Hematopoietic multipotent progenitor cell treated with erythropoietin and hydrocortisone succinate and interleukin-3 and kit ligand, for 6 days (in vitro differentiated cells): ENCODE measurements around the gene PCDHGA8.
"Not testable (repeated sequence)": the region's sequence is repeated elsewhere in the genome, so short reads cannot be mapped to it uniquely, and the experiment has no call there.

Source experiments
- DNase-seq: peaks from one replicate; pipeline ENCODE4 v3.0.0-alpha.2; 2015

PCDHGA8 gene

GRCh38 chr5:141403387-141403786, 11.0 kb downstream of the PCDHGA8 start:
- DNase-seq: no peak

GRCh38 chr5:141407790-141408505, 15.5 kb downstream of the PCDHGA8 start, which contains the start of gene PCDHGB6:
Gene PCDHGB6, plus strand, starts transcription at chr5:141408021. Its CDS starts 182 bp downstream, at chr5:141408203.
- peak; percentile 44 for DNase-seq

DNA sequence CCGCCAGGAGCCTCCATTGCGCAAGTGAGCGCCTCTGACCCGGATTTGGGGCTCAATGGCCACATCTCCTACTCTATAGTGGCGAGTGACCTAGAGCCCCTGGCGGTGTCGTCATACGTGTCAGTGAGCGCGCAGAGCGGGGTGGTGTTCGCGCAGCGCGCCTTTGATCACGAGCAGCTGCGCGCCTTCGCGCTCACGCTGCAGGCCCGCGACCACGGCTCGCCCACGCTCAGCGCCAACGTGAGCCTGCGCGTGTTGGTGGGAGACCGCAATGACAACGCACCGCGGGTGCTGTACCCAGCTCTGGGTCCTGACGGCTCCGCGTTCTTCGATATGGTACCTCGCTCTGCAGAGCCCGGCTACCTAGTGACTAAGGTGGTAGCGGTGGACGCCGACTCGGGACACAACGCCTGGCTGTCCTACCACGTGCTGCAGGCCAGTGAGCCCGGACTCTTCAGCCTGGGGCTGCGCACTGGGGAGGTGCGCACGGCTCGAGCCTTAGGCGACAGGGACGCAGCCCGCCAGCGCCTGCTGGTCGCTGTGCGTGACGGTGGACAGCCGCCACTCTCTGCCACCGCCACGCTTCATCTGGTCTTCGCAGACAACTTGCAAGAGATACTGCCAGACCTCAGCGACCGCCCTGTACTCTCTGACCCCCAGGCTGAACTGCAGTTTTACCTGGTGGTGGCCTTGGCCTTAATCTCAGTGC, 17.3 kb downstream of the PCDHGA8 start:
- no peak for DNase-seq

GRCh38 chr5:141411575-141411974, 19.1 kb downstream of the PCDHGA8 start:
- DNase-seq: no peak

DNA sequence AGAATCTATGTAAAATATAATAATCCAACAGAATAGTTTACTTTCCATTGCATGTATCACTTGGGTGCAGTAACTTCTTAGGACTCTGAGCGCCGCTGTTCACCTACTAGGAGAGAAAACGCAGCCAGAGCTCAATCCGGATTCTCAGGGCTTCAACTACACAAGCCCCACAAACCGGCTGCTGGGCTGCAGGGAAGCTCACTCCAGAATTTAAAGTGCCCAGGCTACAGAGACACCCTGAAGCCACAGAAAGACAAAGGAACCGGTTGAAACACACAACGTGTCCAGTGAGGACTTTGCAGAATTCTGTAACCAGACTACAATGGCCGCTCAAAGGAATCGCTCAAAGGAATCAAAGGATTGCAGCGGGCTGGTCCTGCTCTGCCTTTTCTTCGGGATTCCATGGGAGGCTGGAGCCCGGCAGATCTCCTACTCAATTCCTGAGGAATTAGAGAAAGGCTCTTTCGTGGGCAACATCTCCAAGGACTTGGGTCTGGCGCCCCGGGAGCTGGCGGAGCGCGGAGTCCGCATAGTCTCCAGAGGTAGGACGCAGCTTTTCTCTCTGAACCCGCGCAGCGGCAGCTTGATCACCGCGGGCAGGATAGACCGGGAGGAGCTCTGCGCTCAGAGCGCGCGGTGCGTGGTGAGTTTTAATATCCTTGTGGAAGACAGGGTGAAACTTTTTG, 20.6 kb downstream of the PCDHGA8 start, which contains the start of gene PCDHGA10:
Gene PCDHGA10, plus strand, starts transcription at position 134 of the 686 bp plus-strand sequence. Its CDS starts 189 bp downstream, at position 323.
- DNase-seq: peak; percentile 86

DNA sequence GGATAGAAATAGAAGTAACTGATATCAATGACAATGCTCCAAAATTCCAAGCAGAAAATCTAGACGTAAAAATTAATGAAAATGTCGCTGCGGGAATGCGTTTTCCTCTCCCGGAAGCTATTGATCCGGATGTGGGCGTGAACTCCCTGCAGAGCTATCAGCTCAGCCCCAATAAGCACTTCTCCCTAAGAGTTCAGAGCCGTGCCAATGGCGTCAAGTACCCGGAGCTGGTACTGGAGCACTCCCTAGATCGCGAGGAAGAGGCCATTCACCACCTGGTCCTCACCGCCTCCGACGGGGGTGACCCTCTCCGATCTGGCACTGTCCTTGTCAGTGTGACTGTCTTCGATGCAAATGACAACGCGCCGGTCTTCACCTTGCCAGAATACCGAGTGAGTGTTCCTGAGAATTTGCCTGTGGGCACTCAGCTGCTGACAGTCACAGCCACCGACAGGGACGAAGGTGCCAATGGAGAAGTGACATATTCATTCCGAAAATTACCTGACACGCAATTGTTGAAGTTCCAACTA, 21.2 kb downstream of the PCDHGA8 start:
- DNase-seq: no peak

GRCh38 chr5:141414548-141415274, 22.3 kb downstream of the PCDHGA8 start:
- not testable (repeated sequence) for DNase-seq

GRCh38 chr5:141415275-141415618, 22.8 kb downstream of the PCDHGA8 start:
- not testable (repeated sequence) for DNase-seq

DNA sequence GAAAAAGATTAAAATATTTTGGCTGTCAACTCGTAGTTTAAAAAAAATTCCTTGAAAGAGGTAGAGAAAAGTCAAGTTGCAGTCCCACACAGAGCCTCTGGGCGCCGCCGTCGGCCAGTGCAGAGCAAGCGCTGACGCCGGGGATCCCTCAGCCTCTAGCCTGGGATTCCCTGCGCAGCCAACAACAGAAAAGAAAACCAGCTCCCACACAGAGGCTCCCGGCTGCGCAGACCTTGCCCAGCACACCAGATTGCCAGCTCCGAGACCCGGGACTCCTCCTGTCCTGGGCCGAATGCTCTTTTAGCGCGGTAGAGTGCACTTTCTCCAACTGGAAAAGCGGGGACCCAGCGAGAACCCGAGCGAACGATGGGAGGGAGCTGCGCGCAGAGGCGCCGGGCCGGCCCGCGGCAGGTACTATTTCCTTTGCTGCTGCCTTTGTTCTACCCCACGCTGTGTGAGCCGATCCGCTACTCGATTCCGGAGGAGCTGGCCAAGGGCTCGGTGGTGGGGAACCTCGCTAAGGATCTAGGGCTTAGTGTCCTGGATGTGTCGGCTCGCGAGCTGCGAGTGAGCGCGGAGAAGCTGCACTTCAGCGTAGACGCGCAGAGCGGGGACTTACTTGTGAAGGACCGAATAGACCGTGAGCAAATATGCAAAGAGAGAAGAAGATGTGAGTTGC, 25.2 kb downstream of the PCDHGA8 start, which contains the start of gene PCDHGB7:
Gene PCDHGB7, plus strand, starts transcription at position 184 of the 679 bp plus-strand sequence. Its CDS starts 183 bp downstream, at position 367.
- peak; percentile 81 for DNase-seq

GRCh38 chr5:141419074-141419880, 26.8 kb downstream of the PCDHGA8 start:
- DNase-seq: no peak

DNA sequence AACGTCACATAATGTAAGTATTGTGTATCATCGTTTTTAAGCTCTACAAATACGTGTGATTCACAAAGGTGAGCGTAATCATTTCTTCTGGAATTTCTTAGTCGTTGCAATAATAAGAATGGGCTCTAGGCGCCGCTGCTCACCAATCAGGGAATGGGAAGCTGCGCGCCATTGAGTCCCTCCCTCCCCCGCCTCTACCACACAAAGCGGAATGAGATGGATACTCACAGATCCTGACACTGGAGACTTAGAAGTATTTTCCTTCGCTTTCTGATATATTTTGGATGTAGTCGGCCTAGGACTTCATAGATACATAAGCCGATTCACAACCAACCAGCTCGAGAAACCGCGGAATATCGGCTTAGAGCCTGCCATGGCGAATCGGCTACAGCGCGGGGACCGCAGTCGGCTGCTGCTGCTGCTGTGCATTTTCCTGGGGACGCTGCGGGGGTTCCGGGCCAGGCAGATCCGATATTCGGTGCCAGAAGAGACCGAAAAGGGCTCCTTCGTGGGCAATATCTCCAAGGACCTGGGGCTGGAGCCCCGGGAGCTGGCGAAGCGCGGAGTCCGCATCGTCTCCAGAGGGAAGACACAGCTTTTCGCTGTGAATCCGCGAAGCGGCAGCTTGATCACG, 28.5 kb downstream of the PCDHGA8 start, which contains the start of gene PCDHGA11:
Gene PCDHGA11, plus strand, starts transcription at position 197 of the 634 bp plus-strand sequence. Its CDS starts 177 bp downstream, at position 374.
- DNase-seq: peak; percentile 70

GRCh38 chr5:141421489-141421855, 29.0 kb downstream of the PCDHGA8 start:
- DNase-seq: no peak

DNA sequence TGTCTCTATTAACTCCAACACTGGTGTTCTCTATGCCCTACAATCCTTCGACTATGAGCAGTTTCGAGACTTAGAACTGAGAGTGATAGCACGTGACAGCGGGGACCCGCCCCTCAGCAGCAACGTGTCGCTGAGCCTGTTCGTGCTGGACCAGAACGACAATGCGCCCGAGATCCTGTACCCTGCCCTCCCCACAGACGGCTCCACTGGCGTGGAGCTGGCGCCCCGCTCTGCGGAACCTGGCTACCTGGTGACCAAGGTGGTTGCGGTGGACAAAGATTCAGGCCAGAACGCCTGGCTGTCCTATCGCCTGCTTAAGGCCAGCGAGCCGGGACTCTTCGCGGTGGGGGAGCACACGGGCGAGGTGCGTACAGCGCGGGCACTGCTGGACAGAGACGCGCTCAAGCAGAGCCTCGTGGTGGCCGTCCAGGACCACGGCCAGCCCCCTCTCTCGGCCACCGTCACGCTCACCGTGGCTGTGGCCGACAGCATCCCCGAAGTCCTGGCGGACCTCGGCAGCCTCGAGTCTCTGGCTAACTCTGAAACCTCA, 30.4 kb downstream of the PCDHGA8 start:
- DNase-seq: no peak

- DNase-seq: no peak
Observed at GRCh38 chr5:141427783-141428426, 35.5 kb downstream of the PCDHGA8 start.

DNA sequence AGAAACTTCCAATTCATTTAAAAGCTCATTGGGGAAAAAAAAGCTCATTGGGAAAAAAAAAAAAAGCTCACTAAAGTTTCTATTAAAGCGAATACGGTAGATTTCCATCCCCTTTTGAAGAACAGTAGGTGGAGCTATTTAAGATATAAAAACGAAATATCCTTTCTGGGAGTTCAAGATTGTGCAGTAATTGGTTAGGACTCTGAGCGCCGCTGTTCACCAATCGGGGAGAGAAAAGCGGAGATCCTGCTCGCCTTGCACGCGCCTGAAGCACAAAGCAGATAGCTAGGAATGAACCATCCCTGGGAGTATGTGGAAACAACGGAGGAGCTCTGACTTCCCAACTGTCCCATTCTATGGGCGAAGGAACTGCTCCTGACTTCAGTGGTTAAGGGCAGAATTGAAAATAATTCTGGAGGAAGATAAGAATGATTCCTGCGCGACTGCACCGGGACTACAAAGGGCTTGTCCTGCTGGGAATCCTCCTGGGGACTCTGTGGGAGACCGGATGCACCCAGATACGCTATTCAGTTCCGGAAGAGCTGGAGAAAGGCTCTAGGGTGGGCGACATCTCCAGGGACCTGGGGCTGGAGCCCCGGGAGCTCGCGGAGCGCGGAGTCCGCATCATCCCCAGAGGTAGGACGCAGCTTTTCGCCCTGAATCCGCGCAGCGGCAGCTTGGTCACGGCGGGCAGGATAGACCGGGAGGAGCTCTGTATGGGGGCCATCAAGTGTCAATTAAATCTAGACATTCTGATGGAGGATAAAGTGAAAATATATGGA, 38.1 kb downstream of the PCDHGA8 start, which contains the start of gene PCDHGA12:
Gene PCDHGA12, plus strand, starts transcription at position 176 of the 782 bp plus-strand sequence. Its CDS starts 253 bp downstream, at position 429.
- peak; percentile 72 for DNase-seq

DNA sequence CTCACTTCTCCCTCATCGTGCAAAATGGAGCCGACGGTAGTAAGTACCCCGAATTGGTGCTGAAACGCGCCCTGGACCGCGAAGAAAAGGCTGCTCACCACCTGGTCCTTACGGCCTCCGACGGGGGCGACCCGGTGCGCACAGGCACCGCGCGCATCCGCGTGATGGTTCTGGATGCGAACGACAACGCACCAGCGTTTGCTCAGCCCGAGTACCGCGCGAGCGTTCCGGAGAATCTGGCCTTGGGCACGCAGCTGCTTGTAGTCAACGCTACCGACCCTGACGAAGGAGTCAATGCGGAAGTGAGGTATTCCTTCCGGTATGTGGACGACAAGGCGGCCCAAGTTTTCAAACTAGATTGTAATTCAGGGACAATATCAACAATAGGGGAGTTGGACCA, 38.9 kb downstream of the PCDHGA8 start:
- DNase-seq: no peak

GRCh38 chr5:141432308-141432707, 39.9 kb downstream of the PCDHGA8 start:
- not testable (repeated sequence) for DNase-seq

DNA sequence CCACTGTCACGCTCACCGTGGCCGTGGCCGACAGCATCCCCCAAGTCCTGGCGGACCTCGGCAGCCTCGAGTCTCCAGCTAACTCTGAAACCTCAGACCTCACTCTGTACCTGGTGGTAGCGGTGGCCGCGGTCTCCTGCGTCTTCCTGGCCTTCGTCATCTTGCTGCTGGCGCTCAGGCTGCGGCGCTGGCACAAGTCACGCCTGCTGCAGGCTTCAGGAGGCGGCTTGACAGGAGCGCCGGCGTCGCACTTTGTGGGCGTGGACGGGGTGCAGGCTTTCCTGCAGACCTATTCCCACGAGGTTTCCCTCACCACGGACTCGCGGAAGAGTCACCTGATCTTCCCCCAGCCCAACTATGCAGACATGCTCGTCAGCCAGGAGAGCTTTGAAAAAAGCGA, 40.3 kb downstream of the PCDHGA8 start:
- not testable (repeated sequence) for DNase-seq
